Measurements from ENCODE around the gene SYTL5. TPM values are rescaled to one million over a fixed set of nuclear protein-coding genes. Genes with fewer than 3 reads are reported as not detected.

SYTL5 gene
- polyA plus RNA-seq, 1 donor (not counting 4 experiments of a cell fraction or from before 2014, with no cell fraction given) = 0.09 TPM

DNA sequence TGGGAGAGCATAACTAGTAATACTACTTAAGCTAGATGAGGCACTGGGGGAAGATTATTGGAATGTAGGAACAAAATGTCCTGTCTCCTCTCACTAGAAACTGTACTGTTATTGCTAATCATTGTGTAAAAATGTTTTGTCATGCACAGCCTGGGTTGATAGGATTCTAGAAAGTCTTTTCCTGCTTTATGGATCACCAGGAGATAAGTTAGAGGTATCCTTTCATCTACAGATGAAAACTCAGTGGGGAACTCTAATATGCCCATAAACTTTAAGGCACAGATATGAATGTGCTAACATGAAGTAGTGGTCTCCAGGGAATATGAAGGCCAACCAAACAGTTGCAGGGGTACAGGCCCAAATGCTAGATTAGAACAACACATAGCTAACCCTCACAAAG, 156.8 kb downstream of the SYTL5 start:
- H3K36me3 ChIP-seq (ENCODE audit: control insufficient read depth in 2 of 2, extremely low read depth in 1 of 2, insufficient read depth in 2 of 2, low read length in 2 of 2) = peaks cover 0 to 5% of the 10 kb centered on the region in 2 experiments
- no peak overlapping the region for H2AFZ ChIP-seq (ENCODE audit: control insufficient read depth, low read length)
- DNase-seq (ENCODE audit: low read depth, low spot score) (no peak), FAIRE-seq (no peak)
- no peaks in the 10 kb centered on the region for H3K27me3 ChIP-seq (ENCODE audit: control insufficient read depth, extremely low read depth, insufficient read depth, low read length)
- no peaks in the 10 kb centered on the region for H3K9me3 ChIP-seq (ENCODE audit: control insufficient read depth, low read depth, low read length)
- H4K20me1 ChIP-seq (ENCODE audit: control insufficient read depth, extremely low read depth, insufficient read depth, low read length) = no peaks in the 10 kb centered on the region
- H3K9me1 ChIP-seq (ENCODE audit: control insufficient read depth, extremely low read depth, insufficient read depth, low read length) = no peaks in the 10 kb centered on the region
- dilution Hi-C loops (cut with MboI; ENCODE audit: extremely low pct_ligation_motif_present, low sequenced_read_pairs) = no loop called here
- no peak overlapping the region for H3K4me3 ChIP-seq (ENCODE audit: control insufficient read depth in 2 of 3, extremely low read depth in 1 of 3, insufficient read depth in 2 of 3, low read depth in 1 of 3, low read length in 3 of 3)
- TF ChIP-seq, protein P1, sequence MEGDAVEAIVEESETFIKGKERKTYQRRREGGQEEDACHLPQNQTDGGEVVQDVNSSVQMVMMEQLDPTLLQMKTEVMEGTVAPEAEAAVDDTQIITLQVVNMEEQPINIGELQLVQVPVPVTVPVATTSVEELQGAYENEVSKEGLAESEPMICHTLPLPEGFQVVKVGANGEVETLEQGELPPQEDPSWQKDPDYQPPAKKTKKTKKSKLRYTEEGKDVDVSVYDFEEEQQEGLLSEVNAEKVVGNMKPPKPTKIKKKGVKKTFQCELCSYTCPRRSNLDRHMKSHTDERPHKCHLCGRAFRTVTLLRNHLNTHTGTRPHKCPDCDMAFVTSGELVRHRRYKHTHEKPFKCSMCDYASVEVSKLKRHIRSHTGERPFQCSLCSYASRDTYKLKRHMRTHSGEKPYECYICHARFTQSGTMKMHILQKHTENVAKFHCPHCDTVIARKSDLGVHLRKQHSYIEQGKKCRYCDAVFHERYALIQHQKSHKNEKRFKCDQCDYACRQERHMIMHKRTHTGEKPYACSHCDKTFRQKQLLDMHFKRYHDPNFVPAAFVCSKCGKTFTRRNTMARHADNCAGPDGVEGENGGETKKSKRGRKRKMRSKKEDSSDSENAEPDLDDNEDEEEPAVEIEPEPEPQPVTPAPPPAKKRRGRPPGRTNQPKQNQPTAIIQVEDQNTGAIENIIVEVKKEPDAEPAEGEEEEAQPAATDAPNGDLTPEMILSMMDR (optimal IDR thresholded peaks at IDR 0.05 in 1 of 3, IDR thresholded peaks at IDR 0.05 in 1 of 3, conservative IDR thresholded peaks at IDR 0.05 in 1 of 3; ENCODE audit: extremely low read depth in 1 of 3, insufficient read depth in 2 of 3, low read length in 3 of 3) = no peak
- no peak for TF ChIP-seq EZH2 (IDR thresholded peaks at IDR 0.05; ENCODE audit: low read length)
- no peak overlapping the region for H3K4me2 ChIP-seq (ENCODE audit: control insufficient read depth, extremely low read depth, insufficient read depth, low read depth, low read length)
- H3K4me1 ChIP-seq (ENCODE audit: control insufficient read depth, extremely low read depth, insufficient read depth, low read length) = no peaks in the 10 kb centered on the region
- H3K9ac ChIP-seq (ENCODE audit: control insufficient read depth, extremely low read depth, insufficient read depth, low read length) = no peak overlapping the region
- no peak overlapping the region for H3K27ac ChIP-seq (ENCODE audit: control insufficient read depth, insufficient read depth, low read length)
- no peaks in the 10 kb centered on the region for H3K79me2 ChIP-seq (ENCODE audit: control insufficient read depth, insufficient read depth, low read length)

DNA sequence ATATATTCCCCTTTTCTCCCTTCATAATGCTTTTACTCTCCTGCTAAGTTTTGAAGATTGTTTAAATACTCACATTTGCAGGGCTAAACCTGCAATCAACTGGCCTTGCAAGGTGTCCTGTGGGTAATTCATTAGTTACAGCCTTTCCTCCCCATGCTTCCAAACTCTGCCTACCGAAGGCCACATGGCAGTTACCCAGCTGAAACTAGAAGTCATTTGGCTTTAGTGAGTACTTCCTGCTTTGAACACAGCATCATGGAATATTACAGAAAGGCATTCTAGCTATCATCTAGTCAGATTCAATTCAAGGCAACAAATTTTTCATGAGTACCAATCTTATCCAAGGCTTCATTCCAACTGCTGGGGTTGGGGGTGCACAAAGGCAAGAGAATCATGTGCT, 158.7 kb downstream of the SYTL5 start:
- no peak for FAIRE-seq

DNA sequence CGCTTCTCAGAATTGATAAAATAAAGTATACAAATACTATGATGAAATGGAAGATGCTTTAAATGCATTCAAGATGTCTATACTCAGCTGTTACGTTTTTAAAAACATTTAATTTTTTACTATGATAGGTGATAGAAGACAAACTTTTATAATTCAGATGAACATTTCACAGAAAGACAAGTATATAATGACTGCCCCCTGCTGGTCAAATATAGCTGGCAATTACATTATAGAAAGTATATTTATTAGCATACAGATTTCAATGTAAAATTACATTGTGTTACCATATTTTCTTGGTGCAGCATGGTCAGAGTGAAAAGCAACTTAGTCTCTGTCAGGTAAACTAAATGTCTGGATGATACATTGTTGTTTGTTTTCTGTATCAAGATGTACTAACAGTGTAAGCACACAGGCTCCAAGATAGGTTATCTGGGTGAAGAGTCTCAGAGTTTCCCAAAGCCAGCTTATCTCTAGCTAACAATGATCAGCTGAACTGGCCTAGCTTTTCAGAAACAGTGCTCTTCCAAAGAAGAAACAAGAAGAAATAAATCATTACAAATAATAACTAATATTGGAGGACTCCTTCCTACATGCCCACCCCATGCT, 160.2 kb downstream of the SYTL5 start:
- DNase-seq (ENCODE audit: low read depth, low spot score) = no peak
- Histone ChIP-seq H3K36me3 (ENCODE audit: control insufficient read depth in 2 of 2, extremely low read depth in 1 of 2, insufficient read depth in 2 of 2, low read length in 2 of 2) (peaks cover 0 to 4% of the 10 kb centered on the region in 2 experiments), H2AFZ (ENCODE audit: control insufficient read depth, low read length) (no peak overlapping the region), H3K4me3 (ENCODE audit: control insufficient read depth in 2 of 3, extremely low read depth in 1 of 3, insufficient read depth in 2 of 3, low read depth in 1 of 3, low read length in 3 of 3) (no peak overlapping the region), H3K9me1 (ENCODE audit: control insufficient read depth, extremely low read depth, insufficient read depth, low read length) (no peaks in the 10 kb centered on the region), H3K27me3 (ENCODE audit: control insufficient read depth, extremely low read depth, insufficient read depth, low read length) (no peaks in the 10 kb centered on the region), H3K4me1 (ENCODE audit: control insufficient read depth, extremely low read depth, insufficient read depth, low read length) (no peaks in the 10 kb centered on the region), H3K9me3 (ENCODE audit: control insufficient read depth, low read depth, low read length) (no peaks in the 10 kb centered on the region), H3K27ac (ENCODE audit: control insufficient read depth, insufficient read depth, low read length) (no peak overlapping the region), H3K79me2 (ENCODE audit: control insufficient read depth, insufficient read depth, low read length) (no peaks in the 10 kb centered on the region), H3K4me2 (ENCODE audit: control insufficient read depth, extremely low read depth, insufficient read depth, low read depth, low read length) (no peak overlapping the region), H3K9ac (ENCODE audit: control insufficient read depth, extremely low read depth, insufficient read depth, low read length) (no peak overlapping the region), H4K20me1 (ENCODE audit: control insufficient read depth, extremely low read depth, insufficient read depth, low read length) (no peaks in the 10 kb centered on the region)
- dilution Hi-C loops (cut with MboI; ENCODE audit: extremely low pct_ligation_motif_present, low sequenced_read_pairs) = no loop called here
- no peak for TF ChIP-seq EZH2 (IDR thresholded peaks at IDR 0.05; ENCODE audit: low read length)
- TF ChIP-seq, protein P1 (optimal IDR thresholded peaks at IDR 0.05 in 1 of 3, IDR thresholded peaks at IDR 0.05 in 1 of 3, conservative IDR thresholded peaks at IDR 0.05 in 1 of 3; ENCODE audit: extremely low read depth in 1 of 3, insufficient read depth in 2 of 3, low read length in 3 of 3) = peak in 2 of 3 experiments; percentile 27 to 34
- no peak for FAIRE-seq

More for the DNA sequence above, 158.7 kb downstream of the SYTL5 start:
- Histone ChIP-seq H3K36me3 (ENCODE audit: control insufficient read depth in 2 of 2, extremely low read depth in 1 of 2, insufficient read depth in 2 of 2, low read length in 2 of 2) (peaks cover 0 to 4% of the 10 kb centered on the region in 2 experiments), H3K27ac (ENCODE audit: control insufficient read depth, insufficient read depth, low read length) (no peak overlapping the region), H3K9me1 (ENCODE audit: control insufficient read depth, extremely low read depth, insufficient read depth, low read length) (no peaks in the 10 kb centered on the region), H4K20me1 (ENCODE audit: control insufficient read depth, extremely low read depth, insufficient read depth, low read length) (no peaks in the 10 kb centered on the region), H3K27me3 (ENCODE audit: control insufficient read depth, extremely low read depth, insufficient read depth, low read length) (no peaks in the 10 kb centered on the region), H3K4me1 (ENCODE audit: control insufficient read depth, extremely low read depth, insufficient read depth, low read length) (no peaks in the 10 kb centered on the region), H3K9me3 (ENCODE audit: control insufficient read depth, low read depth, low read length) (no peaks in the 10 kb centered on the region), H3K4me2 (ENCODE audit: control insufficient read depth, extremely low read depth, insufficient read depth, low read depth, low read length) (no peak overlapping the region), H2AFZ (ENCODE audit: control insufficient read depth, low read length) (no peak overlapping the region), H3K9ac (ENCODE audit: control insufficient read depth, extremely low read depth, insufficient read depth, low read length) (no peak overlapping the region), H3K79me2 (ENCODE audit: control insufficient read depth, insufficient read depth, low read length) (no peaks in the 10 kb centered on the region), H3K4me3 (ENCODE audit: control insufficient read depth in 2 of 3, extremely low read depth in 1 of 3, insufficient read depth in 2 of 3, low read depth in 1 of 3, low read length in 3 of 3) (no peak overlapping the region)
- TF ChIP-seq EZH2 (IDR thresholded peaks at IDR 0.05; ENCODE audit: low read length) = no peak
- dilution Hi-C loops (cut with MboI; ENCODE audit: extremely low pct_ligation_motif_present, low sequenced_read_pairs) = no loop called here
- DNase-seq (ENCODE audit: low read depth, low spot score) = no peak
